D341Med (cell line): ENCODE data around the gene DYNC1I1.

Experiments
- DNase-seq: peaks from one replicate; pipeline ENCODE4 v3.0.0; 2012; ENCODE audit warnings: low spot score

DYNC1I1 gene

DNA sequence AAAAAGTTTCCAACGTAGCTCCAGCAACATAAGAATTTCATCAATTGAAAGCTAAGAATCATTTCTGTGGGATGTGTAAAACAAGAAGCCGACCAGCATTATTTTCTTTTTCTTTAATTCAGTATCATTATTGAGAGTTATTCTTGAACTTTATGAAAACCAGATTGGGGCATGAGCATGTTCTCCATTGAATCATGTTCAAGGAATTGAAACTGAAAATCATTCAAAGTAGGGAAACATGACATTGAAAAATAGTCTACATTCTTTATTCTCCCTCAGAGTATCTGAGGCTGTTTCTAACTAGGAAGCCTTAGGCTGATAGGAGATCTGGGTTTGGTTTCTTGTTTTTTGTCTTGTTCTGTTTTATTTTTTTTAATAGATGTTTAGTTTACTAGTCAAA lies 253.7 kb downstream of the DYNC1I1 start:
- DNase-seq, result no peak

DNA sequence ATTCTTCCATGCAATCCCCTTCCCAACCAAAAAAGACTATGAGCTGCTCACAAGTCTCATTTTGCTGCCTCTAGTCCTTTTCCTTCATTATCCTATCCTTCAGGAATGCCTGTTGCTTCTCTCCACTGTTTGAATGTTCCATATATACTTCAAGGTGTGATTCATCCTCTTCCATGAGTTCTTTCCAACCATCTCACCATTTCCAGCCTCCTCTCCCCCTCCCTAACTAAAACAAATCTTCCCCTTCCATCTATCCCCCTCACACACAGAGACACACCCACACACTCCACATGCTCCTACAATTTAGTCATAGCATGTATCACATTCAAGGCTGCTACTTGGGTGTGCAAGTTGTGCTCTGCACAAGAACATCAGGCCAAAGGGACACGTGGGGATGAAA lies 254.3 kb downstream of the DYNC1I1 start:
- DNase-seq, result no peak

DNA sequence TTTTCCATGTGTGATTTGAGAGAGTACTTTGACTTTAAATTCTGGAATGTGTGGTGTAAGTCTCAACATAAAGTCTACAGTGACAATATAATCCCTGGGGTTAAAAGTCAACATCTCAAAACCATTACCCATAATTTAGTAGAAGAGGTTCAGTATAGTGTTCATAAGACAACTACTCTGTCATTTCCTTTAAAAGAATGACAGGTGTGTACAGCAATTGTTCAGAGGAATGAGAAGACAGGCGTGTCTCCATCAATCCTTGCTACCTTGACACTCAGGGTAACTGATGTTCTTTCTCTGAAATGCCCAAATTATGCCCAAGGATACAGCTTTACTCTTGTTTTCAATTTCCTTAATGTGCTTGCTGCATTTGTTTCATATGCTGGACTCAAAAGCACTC lies 256.4 kb downstream of the DYNC1I1 start:
- no peak for DNase-seq

DNA sequence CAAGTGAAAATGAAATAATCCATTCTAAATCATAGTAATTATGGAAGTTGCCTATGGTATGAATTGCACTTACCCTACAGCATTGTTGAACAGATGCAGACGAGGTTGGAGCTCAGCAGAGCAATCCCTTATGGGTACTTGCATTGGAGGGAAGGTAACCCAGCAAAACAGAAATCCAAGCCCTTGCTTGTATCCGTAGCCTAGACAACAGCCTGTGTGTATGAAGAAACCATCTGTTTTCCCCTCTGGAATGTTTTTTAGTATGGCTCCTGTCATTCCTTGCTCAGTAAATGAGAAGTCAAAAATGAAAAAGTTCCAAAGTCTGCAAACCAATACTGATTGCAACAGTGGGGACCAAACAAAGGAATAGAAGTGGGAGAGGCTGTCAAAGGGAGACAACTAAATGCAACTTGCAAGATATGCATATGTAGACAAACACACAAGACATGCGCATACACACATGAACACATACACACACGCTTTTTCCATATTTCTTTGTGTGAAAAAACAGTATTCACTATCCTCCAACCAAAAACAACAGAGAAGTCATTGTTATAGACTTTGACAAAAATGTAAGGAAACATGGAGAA lies 260.8 kb downstream of the DYNC1I1 start:
- no peak for DNase-seq

DNA sequence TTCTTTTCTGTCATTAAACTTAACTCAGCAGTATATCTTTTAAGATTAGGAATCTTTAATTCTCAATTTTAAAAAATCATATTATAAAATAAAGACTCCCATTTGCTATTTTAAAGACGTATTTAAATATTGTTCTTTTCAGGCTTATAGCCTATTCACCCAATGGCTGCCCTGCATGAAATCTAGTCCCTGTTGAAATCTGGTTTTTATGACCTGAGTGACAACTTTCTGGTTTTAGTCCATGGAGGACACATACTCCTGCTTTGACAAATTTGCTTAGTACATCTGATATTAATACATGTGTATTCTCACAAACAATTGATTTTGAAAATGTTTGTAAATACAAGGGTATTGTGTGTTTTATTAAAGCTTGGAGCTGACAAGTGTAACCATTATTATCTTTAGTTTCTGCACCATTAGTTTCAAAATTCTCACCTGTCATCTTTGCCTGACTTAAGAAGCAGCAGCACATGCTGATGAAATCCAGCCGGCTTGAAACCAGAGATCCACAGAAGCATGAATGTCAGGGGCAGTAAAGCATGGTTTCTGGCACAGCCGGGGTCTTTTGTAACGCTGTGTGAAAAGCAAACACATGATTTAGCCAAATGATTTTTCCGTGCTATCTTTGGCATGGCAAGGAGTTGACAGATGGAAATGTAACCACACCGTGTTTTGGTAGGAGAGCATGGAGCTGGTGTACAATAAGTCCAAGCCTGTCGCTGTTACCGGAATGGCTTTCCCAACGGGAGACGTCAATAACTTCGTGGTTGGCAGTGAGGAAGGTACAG lies 262.8 kb downstream of the DYNC1I1 start:
- no peak for DNase-seq

DNA sequence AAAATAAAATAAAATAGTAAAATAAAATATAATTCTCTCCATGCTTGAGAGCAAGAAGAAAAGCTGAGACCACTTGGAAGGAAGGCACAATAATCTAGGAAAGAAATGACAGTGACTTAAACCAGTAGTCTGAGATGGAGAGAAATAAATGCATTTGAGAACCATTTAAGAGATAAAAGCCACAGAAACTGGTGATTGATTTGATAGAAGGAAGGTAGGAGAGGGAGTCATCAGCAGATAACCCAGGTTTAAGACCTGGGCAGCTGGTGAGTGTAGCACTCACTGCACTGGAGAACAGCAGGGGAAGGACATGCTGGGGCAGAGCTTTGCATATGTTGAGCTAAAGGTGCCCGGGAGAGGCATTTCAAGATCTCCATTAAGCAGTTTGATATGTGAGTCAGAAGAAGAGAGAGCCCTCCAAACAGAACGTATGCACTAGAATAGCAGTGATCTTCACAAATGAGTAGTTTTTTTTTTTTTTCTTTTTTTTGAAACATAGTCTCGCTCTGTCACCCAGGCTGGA lies 268.0 kb downstream of the DYNC1I1 start:
- no peak for DNase-seq

DNA sequence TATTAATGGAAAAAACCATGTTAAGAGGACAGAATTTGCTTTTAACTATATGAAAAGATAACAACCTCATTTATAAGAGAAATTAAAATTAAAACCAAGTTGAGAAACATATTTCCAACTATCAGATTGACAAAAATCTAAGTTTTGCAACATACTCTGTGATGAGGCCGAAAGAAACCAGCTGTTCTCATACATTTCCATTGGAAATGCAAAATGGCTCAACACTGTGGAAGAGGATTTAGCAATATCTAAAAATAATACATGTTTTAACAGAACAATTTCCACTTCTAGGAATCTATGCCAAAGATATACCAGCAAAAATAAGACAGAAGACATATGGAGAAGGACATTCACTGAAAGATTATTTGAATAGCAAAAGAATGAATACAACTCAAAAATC lies 268.8 kb downstream of the DYNC1I1 start:
- no peak for DNase-seq

DNA sequence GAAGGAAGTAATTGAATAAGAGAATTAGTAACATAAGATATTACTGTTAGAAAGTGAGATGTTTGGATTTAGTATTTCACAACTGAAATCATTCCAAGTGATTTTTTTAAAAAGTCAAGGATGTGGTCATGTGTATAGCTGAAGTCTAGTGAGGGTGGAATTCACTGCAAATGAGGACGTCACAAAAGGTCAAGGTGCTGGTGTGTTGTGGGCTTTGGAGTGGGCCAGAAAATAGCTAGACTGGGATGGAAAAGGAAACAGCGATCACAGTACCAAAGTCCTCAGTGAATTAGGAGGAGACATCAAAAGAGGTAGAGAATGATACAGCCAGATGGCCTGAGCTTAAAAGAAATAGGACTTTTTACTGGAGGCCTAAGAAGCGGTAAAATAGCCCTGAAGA lies 272.8 kb downstream of the DYNC1I1 start:
- no peak for DNase-seq

DNA sequence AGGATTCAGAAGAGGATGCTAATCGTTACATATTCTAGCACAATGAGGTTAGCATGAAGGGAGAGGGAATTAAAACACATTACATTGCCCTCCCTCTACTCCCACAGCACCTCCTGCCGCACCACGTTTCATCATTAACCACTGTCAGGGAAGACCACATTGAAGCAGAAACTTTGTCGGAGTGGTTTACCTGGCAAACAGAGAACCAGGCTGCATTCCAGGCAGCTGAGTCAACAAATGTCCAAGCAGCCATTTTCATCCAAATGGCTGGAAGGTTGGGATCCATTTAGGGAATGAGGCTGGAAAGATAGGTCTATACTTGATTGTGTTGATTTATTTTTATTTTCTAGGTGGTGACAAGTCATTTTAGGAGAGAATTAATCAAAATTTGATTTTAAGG lies 273.6 kb downstream of the DYNC1I1 start:
- DNase-seq, result no peak

DNA sequence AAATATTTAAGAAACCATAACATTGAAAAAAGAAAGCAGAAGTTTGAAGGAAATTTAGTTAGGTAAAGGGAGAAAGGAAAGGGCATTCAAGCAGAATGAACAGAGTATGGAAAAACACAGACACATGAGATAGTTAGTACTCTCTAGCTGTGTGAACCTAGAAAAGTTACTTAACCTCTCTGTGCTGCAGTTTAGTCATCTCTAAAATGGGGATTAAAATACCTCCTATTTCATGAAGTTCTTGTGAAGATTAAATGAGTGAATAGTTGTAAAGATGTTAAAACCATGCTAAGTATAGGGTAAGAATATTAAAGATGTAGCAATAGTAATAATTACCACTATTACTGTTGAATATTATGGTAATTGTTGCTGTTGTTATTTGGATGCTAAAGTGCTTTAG lies 279.9 kb downstream of the DYNC1I1 start:
- DNase-seq, result no peak

DNA sequence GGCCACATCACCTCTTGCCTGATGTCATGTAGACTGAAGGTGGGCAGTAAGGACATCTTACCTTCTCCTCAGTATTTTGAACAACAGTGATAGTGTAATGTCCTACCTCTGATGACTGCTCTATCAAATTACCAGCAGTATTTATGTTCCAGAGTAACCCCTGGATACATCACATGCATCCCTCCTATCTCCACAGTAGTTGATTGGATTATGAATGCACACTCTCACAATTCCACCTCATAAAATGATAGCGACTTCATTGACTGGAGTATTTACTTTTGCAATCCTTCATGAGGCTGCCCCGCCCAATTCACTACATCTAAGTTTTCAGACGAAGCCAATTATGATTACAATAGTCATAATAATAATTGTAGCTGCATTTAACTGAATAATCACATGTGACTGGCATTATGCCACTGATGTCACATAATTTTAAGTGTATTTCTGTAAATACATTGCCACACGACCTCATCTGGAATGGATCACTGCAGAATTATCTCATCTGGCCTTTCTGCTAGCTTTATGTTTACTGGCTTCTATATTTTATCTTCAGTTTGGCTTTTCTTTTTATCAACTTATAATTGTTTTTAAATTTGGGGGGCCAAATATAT lies 280.6 kb downstream of the DYNC1I1 start:
- DNase-seq, result no peak

DNA sequence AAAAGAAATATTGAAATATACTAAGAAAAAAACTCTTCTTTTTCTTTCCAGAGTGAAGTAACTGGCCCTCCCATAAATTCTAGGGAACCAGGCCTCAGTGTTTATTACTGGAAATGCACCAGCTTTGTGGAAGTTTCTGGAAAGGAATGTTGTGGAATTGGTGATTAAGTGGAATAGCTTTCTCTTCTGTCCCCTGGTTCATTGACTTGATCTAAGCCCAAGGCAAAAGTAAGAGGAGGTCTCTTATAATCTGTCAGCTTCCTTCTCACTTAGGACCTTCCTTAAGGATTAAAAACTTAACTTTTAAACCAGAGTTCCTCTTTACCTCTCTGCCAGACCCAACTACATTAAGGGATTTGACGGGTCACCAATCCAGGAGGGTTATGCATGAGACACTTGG lies 283.4 kb downstream of the DYNC1I1 start:
- no peak for DNase-seq

DNA sequence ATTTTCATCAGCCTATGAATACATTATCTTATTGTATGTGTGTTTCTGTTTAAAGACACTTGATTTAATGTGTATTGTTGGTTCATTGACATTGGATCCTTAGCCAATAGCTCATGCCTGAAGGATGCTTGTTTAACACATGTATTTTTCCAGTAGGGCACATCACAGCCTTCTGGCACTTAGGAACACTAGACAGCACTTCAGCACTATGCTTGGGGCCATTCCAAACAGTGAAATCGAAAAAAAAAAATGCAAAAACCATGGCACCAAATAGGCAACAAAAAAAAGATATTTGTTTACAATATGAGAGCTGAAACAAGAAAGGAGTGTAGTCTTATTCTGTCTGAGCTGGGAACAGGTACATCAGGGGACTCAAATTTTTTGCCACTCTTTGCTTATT lies 286.7 kb downstream of the DYNC1I1 start:
- DNase-seq, result no peak

DNA sequence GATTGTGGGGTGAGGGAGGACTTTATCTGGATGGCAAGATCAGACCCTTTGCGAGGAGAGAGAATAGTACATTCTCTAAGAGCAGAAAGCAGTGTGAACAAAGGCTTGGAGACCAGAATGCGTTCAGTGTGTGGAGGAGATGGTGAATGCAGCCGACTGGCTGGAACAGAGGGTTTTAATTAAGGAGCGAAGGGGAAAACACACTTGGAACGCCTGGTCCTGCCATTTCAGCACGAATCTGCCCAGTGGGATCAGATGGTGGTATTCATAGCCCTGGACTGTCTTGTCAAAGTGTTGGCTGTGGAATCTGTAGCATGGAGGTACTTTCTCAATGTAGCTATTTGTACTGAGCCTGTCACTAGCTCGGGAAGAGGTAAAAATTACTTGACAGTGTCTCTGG lies 288.7 kb downstream of the DYNC1I1 start:
- no peak for DNase-seq

DNA sequence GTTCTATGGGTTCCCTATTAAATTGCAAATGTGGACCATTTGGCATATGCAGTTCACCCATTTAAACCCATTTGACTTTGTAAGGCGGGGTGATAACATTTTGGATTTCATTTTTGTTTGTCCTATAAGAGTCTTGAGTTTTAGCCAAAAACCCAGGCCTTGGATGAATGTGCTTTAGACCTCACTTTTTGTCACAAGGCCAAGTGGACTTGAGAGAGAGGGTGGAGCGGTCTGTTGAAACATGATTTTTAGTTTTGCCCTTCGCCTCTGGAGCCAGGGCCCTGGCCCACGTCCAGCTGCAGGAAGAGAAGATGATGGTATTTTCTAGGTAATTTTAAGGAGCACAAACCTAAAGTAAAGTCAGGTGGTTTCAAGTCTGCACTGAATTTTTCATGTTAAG lies 289.5 kb downstream of the DYNC1I1 start:
- DNase-seq, result no peak

DNA sequence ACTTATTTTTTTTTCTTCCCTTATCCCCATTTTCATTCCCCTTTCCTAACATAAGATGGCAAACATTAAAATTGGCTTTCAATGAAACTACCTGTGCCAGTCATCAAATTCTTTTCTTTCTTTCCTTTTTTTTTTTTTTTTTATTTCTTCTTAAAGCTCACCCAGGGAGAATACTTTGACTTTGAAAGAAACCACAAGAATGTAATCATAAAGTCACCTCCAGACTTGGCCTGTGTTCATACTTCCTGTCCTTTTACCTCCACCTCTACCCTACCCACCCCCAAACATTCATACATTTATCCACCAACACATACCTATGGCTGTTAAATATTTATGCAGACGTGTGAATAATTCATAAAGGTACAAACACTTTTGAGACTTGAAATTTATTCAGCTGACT lies 295.0 kb downstream of the DYNC1I1 start:
- DNase-seq, result no peak

DNA sequence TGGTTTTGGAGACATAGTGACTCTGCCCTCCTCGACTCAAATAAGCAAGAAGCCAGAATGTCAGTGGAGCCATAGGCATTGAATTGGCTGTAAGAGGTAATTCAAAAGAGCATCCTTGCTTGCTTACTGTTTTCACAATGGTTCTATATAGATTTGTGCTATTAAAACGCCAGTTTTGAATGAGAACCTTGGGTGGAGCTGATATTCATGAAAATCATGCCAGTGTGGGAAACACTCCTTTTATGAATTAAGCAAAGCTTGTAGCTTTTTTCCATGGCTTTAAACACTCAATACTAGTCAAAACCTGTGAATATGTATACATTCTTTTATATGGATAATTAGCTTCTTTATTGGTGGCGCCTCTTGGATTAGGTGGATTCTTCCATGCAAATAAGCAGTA lies 297.0 kb downstream of the DYNC1I1 start:
- DNase-seq, result no peak

DNA sequence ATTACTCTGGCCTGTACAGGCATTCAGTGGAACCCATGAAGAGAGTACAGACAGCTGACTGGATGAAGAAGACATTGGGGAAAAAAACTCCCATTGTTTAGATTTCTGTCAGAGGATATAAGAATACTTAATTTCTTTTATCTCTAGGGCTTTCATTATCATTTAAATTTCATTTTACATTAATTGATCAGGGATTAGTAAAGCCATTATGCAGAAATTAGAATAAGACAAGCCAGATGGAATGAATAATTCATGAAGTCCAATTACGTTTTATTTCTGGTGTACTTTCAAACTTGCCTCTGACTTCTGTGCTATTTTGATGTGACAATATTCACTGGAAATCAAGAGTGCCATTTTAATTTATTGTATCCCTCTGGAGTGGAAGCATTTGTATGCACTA lies 302.5 kb downstream of the DYNC1I1 start:
- no peak for DNase-seq

DNA sequence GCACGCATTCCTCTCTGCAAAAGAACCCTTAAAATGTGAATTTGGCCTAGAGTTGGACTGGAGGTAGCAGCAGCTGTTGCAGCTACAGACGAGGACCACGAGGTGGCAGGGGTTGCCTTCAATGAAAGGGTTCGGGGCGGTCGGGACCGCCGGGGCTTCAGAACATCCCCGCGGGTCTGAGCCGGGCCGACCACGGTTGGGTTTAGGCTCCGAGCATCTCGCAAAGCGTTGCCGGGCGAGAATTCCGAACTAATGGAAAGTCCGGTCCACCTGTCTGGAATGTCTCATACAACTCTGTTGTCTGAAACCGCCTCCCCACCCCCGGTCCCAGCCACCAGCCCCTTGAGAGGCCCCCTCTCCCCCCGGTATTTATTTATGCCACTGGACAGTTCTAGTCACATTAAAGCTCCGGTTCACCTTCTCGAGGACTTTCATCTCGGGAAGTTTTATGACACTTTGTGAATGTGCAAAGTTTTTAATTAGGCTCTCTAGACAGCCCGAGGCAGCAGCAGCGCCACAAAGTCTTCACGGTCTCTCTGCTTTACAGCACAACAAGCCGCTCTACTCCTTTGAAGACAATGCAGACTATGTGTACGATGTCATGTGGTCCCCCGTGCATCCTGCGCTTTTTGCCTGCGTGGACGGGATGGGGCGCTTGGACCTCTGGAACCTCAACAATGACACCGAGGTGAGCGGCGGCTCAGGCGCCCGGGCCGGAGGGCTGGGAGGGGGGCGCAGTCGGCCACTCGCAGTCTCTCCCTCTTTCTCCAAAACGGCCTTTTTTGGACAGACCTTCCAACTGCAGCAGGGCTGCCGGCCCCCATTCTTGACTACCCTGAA lies 303.4 kb downstream of the DYNC1I1 start:
- peak; percentile 83 for DNase-seq

DNA sequence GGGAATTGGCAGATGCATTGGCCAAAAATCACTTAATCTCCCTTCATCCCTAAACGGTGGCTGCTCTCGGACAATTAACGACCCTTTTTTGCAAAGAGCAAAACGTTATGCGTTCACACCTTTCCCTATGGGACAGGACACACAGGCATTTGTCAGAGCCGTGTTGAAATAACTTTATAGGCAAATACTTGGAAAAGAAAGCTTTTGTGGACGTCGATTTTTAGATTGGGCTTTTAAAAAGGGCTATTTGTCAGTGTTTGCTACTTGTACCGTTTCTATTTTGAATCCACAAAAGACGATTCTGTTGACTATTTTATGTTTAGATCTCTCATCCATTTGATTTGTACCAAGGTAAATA lies 304.0 kb downstream of the DYNC1I1 start:
- no peak for DNase-seq

DNA sequence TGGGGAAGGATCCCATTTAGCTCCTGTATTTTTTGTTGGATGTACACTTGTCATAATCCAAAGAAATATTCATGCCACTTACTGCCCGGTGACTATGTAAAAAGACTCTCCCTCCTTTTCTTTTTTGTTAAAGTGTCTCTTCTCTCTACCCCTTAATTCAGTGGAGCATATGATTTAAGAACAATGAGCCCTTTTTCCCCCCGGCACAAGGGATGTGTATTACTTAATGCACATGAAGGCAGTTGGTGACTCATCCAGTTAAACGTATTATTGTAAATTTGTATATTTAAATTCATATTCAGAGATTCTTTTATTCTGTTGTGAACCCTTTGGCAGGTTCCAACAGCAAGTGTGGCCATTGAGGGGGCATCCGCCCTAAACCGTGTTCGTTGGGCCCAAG lies 307.7 kb downstream of the DYNC1I1 start:
- DNase-seq, result no peak

DNA sequence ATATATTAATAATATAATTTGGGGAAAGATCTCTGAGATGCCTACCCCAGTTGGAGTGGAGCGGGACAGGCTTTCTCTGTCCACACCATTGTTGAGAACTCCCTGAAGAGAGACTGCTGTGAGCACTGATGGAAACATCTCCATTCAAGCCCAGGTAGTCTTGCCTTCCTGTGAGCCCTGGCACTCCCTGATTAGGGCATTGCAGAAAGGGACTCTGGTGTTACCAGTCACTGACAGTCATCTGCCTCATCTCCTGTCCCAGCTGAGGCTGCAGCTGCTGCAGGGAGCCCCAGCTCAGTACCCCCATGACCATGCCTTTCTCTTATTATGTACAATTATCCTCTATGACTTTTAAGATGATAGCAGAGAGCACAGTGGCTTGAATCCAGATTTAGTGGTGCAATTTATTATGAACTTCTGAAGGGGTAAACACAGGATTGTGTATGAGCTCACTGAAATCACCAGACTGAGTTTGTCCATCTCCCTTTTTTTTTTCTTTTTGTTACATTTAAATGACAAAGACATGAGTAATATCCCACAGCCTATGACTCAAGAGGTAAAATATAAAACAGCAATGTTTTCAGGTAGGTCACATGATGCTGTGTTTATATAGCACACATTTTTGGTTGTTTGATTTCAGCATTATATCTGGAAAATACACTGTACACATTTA lies 312.7 kb downstream of the DYNC1I1 start:
- DNase-seq, result no peak
